Activated gamma-delta T cell treated with anti-CD3 and anti-CD28 coated beads, Interleukin-2, amount 50 U/mL, for 16 hours (primary cell): ENCODE data around the gene RO60.

Source experiments
- DNase-seq: peaks from one replicate; pipeline ENCODE4 v3.0.0-alpha.2; 2020; ENCODE audit warnings: low read depth

Gene RO60

GRCh38 chr1:193060938-193061337 lies 1.5 kb downstream of the RO60 start:
- no peak for DNase-seq

DNA sequence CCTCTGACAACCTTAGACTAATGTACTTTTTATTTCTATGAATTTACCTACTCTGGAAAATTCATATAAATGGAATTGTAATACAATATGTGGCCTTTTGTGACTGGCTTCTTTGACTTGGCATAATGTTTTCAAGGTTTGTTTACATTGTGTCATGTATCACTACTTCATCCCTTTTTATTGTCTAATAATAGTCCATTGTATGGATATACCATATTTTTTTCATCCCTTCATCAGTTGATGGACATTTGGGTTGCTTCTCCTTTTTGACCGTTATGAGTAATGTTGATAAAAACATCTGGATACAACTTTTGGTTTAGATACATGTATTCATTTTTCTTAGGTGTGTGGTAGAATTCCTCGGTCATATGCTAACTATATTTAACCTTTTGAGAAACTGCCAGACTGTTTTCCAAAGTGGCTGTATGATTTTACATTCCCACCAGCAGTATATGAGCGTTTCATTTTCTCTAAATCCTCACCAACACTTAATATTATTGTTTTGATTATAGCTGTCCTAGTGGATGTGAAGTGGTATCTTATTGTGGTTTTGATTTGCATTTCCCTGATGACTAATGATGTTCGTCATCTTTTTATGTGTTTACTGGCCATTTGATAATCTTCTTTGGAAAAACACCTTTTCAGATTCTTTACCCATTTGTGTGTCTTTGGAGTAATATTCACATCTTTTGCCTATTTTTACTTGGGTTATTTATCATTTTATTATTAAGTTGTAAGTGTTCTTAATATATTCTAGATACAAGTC lies 3.5 kb downstream of the RO60 start:
- DNase-seq: no peak

DNA sequence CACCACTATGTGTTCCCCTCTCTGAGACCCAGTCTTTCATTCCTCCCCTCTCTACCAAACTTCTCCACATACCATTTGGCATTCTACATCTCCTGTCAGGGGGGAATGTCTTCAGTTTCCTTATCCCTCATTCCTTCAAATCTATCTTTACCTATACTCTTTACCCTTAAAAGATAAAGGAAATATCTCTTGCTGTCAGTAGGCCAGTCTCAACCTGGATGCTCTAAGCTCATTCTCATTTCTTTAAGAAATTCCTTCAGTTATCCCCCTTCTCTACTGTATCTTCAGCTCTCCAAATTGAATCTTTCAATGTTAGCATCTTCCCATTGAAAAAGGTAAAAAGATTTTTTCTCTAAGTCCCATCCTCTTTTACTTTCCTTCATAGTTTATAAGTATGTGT lies 6.5 kb downstream of the RO60 start:
- no peak for DNase-seq

- DNase-seq: no peak
Observed at GRCh38 chr1:193066606-193067005, 7.2 kb downstream of the RO60 start.

DNA sequence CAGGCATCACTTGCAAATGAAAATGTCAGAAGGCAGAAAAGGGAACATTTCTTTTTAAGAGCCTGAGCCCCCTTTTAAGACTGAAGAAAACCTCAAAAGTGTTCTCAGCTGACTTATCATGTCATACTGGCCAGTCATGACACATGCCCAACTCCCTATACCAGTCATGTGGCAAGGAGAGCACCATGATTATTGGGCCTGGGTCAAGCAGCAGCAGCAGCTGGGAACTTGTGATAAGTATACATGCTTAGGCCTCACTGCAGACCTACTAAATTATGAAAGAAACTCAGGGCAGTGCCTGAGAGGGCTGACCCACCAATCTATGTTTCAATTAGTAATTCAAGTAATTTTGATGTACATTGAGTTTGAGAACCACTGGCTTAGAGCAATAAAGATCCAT lies 8.6 kb downstream of the RO60 start:
- no peak for DNase-seq

DNA sequence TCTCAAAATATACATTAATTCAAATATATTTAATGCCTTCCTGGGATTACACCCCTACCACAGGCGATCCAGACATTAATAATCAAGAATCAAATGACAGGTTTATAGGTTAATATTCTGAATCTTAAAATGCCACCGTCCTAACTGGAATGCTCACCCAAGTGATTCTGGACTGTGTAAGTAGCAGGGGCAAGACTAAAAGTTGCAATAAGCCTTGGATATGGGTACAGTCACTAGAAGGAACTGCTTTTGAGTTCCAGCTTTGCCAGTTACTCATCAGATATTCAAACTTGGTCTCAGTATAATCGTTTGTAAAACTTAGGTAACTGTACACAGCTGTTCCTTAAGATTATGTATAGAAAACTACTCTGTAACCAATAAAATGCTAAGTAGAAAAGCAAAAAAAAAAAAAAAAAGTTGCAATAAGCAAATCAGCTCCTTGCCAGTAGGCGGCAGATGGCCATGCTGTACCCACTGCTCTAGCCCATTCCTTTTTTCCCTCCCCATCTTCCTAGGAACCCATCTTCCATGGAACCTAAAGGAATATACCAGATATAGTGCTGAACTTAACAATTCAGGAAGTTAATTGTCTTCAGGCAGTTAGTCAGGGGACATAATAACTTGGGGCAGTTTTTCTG lies 10.5 kb downstream of the RO60 start:
- no peak for DNase-seq

GRCh38 chr1:193070386-193070753 lies 11.0 kb downstream of the RO60 start:
- no peak for DNase-seq

DNA sequence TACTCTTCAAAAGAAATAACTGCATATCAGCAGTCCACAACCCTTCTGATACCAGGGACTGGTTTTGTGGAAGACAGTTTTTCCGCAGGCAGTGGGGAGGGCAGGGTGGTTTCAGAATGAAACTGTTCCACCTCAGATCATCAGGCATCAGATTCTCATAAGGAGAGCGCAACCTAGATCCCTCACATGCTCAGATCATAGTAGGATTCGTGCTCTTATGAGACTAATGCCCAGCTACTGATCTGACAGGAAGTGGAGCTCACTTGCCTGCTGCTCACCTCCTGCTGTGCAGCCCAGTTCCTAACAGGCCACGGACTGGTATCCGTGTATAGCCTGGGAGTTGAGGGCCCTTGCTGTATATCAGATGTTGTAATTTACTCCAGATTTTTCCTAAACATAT lies 11.5 kb downstream of the RO60 start:
- no peak for DNase-seq

- DNase-seq: no peak
Observed at GRCh38 chr1:193077991-193078390, 18.6 kb downstream of the RO60 start.

- no peak for DNase-seq
Observed at GRCh38 chr1:193079187-193079586, 19.8 kb downstream of the RO60 start.

GRCh38 chr1:193083365-193084088 lies 24.1 kb downstream of the RO60 start:
- DNase-seq: no peak

GRCh38 chr1:193085263-193085662 lies 25.9 kb downstream of the RO60 start:
- no peak for DNase-seq

GRCh38 chr1:193086342-193086741 lies 26.9 kb downstream of the RO60 start:
- no peak for DNase-seq

- no peak for DNase-seq
Observed at GRCh38 chr1:193087893-193088292, 28.5 kb downstream of the RO60 start.

DNA sequence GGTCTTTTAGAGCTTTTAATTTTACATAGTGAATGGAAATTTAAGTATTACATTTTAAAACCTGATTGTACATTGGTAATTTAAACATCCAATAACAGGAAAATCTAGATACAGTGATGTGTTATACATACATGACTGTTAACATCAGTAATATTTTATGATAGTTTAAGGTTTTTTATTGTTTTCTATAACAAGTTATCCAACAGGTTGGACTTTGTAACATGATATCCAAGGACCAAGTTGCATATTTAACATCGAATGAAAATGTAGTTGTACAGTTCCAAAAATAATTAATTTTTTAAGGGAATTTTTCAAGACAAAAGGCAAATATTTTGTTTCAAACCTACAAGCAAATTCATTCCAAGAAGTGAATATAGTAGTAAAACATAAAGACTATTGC lies 31.5 kb downstream of the RO60 start:
- no peak for DNase-seq

DNA sequence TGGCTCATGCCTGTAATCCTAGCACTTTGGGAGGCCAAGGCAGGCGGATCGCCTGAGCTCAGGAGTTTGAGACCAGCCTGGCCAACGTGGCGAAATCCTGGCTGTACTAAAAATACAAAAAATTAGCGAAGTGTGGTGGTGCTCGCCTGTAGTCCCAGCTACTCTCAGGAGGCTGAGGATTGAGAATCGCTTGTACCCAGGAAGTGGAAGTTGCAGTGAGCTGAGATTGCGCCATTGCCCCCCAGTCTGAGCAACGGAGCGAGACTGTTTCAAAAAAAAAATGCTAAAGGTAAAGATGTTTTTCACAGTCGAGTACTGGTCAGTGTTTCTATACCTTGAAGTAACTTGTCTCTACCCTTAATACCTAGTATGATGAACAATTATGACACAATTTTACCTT lies 34.7 kb downstream of the RO60 start:
- DNase-seq: no peak

DNA sequence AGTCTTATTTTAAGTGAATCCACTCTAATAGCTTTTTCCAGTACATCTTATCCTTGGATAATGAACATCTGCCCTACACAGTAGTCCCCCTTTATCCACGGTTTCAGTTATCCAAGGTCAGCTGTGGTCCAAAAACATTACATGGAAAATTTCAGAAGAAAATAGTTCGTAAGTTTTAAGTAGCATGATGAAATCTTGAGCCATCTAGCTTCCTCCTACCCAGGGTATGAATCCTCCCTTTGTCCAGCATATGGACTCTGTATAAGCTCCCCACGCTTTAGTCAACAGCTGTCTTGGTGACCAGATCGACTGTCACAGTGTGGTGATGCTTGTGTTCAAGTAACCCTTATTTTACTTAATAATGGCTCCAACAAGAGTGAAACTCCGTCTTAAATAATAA lies 43.2 kb downstream of the RO60 start:
- no peak for DNase-seq

GRCh38 chr1:193103759-193104501 lies 44.5 kb downstream of the RO60 start:
- DNase-seq: no peak

- DNase-seq: no peak
Observed at GRCh38 chr1:193104502-193104906, 45.1 kb downstream of the RO60 start.

- peak; percentile 53 for DNase-seq
Observed at GRCh38 chr1:193104907-193105820, 45.8 kb downstream of the RO60 start, which contains the start of gene GLRX2. Gene GLRX2, minus strand, starts transcription at chr1:193105414. Its CDS starts 32 bp downstream, at chr1:193105382.

DNA sequence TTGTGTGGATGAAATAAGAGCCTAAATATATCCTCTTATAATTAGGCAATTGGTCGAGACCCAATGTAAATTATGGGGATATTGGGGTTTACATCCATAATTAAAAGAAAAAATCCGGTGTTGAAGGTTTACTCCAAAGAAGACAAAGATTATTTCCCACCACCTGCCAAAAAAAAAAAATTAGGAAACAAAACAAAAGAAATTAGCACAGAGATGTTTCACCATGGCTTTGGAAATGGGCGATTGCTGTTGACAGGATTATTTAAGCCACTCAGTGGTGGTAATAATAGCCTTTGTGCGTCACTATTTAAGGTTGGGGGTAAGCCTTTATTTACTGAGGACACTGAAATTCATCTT lies 46.4 kb downstream of the RO60 start:
- DNase-seq: no peak
